Activated T-helper 9 cell treated with anti-CD3 and anti-CD28 coated beads, Interleukin-2, amount 50 U/mL, for 16 hours (primary cell): Measurements from ENCODE around the gene ERC2.

Experiments used
- DNase-seq: peaks from one replicate; pipeline ENCODE4 v3.0.0-alpha.2; 2020; ENCODE audit warnings: low read depth

The ERC2 gene

DNA sequence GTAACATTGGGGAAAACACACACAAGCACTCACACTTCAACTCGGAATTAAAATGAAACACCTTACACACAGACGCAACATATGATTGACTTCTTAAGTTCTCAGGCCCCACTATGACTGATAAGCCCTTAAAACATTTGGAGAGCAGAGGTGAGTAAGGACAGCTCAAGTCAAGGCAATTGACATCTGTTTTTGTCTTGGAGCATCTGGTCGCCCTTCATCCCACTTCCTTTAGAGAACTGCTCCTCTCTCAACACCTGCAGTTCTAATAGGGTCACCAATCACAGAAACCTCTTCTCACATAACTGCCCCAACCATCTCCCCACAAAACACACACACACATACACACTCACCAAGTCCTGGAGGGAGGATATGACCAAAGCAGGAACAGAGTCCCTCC is 43.4 kb downstream of the ERC2 start:
- DNase-seq = no peak

DNA sequence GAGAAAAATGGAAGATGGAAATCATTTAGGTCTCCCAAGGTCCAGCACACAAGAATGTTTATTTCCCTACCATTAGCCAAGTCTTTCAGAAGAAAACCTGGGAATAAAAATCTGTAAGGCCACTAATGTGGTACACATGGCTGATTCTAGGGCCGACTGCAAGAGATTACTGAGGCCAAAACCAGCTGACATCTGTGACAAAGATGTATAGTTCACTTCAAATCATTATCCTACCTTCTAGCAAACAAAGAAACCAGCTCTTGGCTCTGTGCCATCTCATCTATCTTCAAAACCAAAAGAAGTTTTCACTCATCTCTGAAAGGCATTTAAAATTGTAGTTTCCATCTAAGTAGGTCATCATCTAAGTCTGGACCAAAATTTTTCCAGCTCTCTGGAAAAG is 43.9 kb downstream of the ERC2 start:
- no peak for DNase-seq

DNA sequence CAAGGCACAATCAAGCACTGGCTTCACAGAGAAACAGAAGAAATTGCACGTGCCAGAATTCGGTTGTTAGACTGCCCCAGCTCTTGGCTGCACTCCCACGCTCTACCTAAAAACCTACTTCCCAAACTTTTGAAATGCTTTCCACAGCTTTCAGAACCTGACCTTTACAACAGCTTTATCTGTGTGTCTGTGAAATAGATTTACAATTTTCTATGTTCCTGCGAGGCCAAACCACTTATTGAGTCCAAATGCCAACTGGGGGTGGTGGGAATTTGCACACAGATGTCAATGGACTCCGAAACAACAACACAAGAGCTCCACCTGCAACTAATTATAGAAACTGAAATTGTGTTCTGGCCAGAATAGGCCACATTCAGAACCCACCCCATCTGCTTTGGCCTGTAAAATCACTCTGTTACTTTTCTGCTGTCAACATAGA is 44.6 kb downstream of the ERC2 start:
- no peak for DNase-seq

DNA sequence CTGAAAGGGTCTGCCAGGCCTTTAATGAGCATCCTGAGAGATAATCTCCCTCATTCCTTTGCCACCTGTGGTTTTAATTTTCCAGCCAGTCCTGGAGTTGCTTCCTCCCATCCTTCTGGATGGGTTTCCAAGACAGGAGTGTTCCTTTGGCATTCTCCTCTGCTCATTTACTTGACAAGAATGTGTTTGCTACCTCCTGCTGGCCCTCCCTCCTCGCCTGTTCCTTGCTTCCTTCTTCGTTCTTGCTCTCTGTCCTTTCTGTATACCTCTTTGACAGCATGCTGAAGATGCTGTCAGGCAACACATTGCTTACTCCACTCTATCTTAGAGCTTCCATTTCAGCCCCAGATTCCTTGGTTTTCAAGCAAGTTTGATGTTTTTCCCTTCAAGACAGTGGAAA is 46.0 kb downstream of the ERC2 start:
- DNase-seq = no peak

DNA sequence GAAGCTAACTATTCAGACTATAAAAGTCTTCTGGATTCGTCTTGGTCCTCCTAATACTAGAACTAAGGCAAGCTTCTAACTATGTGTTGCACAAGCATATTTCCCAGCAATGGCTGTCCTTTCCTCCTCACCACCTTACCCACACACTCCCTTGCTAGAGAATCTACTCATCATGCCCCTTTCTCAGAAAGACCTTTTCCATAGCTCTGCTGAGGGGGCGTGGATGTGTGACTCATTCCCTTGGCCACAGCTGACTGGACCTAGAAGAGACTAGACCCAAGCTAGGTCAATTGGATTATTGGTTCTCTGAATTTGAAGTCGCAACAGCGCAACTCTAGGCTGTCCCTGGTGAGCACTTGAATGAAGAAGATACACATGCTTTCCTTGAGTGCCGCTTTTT is 47.1 kb downstream of the ERC2 start:
- no peak for DNase-seq

DNA sequence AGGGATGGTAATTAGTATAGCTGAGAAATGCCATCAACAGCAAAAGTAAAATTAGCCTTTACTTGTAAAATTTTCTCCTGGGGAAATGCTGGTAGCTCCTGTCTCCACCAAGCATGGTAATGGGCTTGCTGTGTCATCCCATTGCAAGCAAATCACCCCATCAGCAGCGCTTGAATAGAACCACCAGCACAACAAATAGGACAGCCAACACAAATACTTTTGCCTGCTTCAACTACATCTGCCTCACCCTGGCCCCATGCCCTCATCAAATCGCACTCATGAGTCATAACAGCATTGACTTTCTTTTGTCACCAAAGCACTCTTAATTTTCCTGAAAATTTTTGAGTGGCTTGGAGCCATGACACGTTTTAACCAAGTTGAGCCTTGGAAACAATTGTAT is 52.6 kb downstream of the ERC2 start:
- DNase-seq = no peak

DNA sequence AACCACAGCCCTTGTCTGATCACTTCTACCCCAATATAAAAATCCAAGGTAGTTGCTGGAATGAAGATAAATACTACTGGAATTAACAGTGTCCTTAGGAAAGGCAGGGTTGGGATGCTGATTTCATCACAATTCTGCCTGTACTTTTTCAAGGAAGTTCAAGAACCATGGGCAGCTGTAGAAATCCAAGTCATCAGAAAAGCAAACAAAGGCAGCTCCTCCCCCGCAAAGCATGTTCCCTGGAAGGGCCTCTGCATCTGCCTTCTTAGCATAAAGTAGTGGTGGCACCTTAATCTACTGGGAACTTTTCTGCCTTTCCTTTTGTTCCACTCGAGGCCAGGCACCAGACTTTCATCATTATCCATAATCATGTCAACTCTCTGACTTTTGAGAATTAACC is 54.4 kb downstream of the ERC2 start:
- no peak for DNase-seq

DNA sequence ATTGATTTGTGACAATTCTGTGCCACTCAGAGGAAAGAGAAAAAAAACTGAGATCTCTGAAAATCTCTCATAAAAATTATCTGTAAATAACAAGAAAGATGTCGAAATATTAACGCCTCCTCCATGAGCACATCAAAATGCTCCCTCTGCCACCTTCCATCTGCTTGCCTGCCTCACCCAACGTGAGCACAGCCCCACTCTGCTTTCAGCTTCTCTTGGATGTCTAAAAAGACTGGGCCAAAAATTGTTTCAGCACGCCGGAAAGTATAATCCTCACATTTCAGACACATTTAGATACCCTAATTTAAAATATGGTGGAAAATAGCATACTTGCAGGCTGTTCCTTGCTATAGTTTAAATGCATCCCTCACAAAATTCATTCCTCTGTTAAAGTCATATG is 57.1 kb downstream of the ERC2 start:
- no peak for DNase-seq

DNA sequence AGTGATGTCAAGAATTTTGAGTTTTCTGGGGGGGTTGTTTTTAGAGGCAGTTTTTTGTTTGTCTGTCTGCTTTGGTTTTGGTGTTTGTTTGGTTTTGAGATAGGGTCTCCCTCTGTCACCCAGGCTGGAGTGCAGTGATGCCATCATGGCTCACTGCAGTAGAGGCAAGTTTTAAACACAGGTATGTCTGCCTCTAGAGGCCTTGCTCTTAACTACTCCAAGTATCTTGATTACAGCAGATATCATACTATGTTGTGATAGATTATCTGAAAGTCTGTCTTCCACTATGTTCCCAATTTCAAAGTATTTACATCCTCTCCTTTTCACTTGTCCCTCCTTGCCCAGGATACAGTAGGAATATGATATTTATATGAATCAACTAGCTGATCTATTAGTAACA is 57.7 kb downstream of the ERC2 start:
- DNase-seq = no peak

DNA sequence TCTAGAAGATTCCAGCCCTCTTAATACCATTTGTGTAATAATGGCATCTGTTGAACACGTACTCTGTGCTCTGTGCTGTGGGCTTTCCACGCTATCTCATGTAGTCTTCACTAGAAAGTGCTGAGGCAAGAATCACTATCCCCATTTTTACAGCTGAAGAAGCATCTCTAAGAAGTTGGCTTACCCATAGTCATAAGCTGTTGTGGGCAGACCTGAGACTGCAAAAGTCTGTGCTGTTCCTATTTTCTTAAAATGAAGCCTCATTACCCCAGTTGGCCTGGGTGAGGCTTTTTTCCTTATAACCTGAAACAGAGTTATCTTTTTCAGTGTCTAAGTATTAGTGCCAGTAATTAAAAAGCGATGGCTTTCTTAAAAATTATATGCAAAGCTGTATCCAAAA is 58.5 kb downstream of the ERC2 start:
- no peak for DNase-seq

DNA sequence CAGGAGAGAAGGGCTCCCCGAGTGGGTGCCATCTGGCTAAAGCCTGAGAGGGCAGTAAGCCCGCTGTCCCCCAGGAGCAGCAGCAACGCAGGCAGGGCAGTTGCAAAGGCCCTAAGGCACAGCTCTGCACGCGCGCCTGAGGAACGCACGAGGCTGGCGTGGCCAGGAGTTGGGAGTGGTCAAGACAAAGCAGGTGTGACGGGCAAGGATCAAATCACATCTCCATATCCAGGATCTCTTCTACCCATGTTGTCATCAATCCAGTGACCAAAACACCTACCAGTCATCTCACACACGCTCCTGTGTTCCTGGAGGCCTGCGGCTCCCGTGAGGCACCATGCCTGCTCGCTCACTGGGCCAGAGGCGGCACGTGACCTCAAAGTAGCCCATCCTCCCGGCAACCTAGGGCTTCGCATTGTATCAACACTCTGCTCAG is 59.5 kb downstream of the ERC2 start:
- DNase-seq = no peak

DNA sequence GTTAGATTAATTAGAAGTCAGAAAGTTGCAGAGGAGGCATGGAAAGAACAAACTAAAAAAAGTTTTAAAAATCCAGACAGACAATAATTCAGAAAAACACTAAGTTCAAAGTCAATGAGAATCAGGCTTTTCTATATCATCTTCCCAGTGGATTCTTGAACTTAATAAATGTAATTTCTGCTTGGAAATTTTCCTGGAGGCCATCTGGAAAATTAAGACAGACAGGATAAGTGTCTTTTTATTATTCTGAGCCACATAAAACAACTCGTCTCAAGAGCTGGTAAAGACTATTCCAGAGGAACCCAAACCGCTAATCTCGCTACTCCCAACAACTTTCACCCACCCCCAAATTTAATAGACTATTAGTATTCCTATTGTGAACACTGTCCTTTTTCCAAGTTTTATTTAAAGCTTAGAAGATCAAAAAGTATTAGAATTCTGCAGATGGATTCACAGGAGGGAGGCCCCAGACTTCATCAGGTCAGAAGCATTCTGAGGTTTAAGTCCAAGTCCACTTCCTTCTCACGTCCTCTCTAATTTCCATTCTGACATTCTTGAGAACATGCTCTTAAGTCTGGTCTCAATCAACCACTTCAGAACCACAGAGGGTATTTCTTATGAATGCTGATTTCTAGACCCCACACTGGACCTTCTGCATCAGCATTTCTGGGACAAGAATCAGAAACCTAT is 61.3 kb downstream of the ERC2 start:
- DNase-seq = no peak

DNA sequence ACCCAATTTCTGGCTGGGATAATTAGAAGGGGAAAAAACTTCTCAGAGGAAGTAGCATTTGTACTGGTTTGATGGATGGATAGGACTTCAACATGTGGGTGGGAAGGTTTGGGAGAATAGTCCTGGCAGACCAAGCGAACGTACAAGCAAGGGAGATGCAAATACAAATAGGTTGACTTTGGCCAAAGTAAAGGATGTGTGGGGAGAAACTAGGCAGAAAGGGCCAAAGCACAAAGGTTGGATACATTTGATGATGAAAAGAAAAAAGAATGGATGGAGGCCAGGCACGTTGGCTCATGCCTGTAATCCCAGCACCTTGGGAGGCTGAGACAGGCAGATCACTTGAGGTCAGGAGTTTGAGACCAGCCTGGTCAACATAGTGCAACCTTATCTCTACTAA is 63.4 kb downstream of the ERC2 start:
- no peak for DNase-seq

DNA sequence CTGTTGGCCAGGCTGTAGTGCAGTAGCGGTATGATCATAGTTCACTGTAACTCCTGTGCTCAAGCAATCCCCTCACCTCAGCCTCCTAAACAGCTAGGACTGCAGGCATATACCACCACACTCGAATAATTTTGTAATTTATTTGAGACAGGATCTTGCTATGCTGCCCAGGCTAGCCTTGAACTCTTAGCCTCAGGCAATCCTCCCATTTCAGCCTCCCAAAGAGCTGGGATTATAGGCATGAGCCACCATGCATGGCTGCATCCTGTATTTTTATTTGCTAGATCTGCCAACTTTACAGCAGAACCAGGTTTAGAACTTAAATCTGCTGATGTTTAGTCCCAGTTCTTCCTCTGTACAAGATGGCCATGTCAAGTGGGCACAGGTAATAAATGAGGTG is 69.6 kb downstream of the ERC2 start:
- DNase-seq = no peak

DNA sequence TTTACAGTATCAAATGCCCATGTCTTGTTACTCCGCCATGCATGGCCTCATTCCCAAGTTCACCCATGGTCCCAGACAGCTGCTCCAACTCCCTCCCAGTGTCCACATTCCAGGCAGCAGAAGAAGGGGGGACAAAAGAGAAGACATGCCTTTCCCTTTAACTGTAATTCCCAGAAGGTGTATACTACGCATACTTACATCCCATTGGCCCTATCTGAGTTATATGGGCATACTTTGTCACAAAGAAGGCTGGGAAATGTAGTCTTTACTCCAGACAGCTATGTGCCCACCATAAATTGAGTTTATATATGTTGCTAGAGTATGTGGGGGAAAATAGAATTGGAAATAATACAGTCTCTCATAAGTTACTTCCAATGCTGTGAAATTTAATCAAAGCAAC is 70.5 kb downstream of the ERC2 start:
- no peak for DNase-seq

DNA sequence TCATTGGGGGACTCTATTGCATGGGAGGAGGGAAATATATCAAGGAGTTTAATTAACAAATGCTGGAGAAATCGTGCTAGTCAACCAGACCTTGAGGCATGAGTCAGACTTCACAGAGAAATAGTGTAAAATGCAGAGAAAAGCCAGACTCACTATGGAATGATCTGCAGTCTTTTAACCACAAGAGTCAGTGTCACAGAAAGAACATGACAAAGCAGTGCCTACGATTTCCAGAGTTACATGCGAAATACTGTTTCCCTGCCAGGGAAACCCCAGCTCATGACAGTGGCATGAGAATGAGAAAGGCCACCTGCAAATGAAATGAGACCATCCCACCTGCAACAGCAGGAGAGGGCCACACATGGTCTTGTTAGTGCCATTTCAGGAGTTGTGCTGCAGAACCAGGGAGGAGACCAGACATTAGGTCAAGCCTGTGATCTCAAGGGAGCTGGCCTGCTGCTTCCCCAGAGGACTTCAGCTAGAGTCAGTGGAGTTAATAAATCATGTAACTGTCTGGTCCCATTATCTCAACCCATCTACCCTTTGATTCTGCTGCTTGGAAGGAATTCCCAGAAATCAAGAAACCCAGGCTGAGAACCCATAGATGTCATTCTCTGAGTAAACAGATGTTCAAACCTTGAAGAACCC is 79.0 kb downstream of the ERC2 start:
- no peak for DNase-seq

DNA sequence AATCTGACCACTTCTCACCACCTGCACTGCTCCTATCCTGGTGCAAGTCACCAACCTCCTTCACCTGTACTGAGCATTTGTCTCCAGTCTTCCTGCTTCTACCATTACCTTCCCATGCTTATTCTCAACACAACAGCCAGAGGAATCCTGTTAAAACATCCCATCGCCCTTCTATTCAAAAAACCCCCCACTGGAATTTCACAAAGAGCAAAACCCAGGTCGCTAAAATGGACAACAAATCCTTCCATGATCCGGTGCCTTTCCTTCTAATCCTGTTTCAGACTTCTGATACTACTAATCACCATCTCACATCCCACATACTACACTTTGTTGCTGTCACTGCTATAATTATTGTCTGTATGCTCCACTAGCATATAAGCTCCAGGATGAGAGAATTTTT is 85.2 kb downstream of the ERC2 start:
- DNase-seq = no peak

DNA sequence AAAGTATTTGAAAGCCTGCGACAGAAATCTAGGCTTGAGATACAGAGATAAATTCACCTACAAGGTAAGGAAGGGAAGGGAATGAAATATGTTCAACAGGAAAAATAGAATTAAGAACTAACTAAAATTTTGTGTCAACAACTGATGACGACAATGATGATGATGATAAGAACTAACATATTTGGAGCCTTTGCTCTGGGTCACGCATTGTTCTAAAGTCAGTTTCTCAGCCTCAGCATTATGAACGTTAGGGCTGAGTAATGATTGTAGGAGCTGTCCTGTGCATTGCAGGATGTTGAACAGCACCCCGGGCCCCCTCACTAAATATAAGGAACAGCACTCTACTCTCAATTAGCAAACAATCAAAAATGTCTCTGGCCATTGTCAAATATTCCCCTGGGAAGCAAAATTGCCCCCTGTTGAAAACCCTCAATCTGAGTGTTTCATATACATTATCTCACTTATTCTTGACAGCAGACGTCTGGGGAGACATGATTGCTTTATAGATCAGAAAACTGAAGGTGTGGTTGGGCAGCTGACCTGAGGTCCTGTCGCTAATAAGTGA is 88.5 kb downstream of the ERC2 start:
- DNase-seq = no peak

DNA sequence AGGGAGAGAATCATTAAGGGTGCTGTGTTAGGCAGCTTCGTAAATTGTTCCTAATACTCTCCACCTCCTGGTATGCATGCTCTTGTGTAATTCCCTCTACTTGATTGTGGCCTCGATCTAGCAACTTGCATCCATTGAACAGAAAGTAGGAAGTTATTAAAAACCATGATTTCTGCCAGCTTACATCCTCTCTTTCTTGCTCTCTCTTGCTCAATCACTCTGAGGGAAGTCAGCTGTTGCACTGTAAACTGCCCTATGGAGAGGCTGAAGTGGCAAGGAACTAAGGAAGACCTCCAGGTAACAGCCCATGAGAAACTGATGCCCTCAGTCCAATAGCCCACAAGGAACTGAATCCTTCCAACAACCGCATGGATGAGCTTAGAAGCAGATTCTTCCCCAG is 92.6 kb downstream of the ERC2 start:
- no peak for DNase-seq

DNA sequence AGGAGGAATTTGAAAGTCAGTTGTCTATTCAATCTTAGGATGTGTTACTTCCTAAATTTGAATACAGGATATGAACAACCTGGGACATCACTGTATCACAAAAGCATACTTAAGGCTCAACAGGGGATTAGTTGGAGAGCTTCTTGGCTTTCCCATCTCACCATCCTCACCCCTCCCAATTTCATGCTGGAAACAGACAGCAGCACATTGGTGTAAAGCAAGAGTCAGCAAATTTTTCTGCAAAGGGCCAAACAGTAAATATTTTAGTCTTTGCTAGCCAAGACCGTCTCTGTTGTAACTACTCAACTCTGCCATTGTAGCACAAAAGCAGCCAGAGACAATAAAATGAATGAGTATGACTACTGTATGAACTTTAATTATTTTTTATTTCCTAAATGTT is 94.9 kb downstream of the ERC2 start:
- DNase-seq = no peak

DNA sequence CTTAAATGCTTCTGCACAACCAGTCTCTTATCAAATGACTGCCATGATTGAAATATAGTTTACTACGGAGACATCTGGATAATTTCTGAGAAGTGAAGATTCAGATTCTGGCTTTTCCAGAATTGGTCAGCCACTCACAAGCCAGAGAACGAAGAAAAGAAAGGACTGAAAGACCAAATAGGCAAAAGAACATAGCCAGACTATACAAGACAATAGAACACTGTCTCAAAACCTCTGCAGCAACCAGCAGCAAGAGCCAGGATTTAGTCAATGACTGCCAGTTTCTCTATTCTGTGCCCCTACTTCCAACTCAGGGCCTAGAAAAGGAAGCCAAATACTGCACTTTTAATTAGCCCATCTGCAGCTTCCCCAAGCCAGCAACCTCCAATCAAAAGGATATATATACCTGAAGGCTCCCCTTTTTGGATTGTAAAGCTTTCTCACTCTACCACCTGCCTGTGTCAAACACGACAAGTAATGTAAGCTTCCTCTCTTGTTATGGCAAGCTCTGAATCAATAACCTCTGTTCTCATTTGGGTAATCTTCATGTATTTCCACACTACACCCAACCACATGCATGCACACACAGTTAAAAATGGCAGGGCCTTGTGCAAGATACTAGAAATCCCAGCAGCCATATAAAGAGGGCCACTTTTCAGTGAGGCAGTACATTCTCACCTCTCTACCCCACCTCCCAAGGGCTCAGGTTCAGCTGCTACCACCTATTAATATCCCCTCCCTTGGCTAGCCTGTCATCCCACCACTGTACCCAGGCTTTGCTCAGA is 97.1 kb downstream of the ERC2 start:
- no peak for DNase-seq

DNA sequence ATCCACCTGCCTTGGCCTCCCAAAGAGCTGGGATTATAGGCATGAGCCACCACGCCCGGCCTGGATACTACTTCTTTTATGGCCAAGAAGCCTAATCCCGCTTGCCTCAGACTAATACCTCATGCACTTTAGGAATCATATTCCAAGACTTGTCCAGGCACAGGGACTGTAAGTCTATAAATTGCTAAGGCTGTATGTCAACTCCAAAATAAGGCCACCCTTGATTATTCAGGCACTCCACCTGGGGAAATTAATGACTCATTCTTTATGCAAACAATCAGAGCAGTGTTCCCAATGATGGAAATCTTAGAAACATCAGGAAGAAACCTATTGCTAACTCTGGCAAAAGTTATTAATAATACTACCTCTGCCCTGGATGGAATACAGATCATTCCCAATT is 98.4 kb downstream of the ERC2 start:
- no peak for DNase-seq

DNA sequence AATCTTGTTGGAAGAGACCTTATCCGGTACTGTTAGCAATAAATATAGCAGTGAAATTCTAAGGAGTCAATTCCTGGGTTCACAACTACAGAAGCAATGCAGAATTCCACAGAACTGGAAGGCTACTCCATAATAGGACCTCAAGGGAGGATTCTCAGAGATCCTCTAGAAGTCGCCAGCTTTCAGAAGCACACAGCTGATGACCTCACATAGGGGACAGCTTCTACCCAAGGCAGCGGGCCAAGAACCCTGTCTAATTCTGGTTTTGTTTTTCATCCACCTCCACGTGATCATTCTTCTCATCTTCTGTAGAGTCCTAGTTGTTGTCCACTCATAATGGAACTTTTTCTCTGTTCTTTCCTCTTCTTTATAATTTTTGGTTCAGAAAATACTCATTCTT is 99.4 kb downstream of the ERC2 start:
- no peak for DNase-seq
